Purkinje cell (primary cell): Measurements from ENCODE around the gene CREB3L2. TPM values are rescaled to one million over a fixed set of nuclear protein-coding genes. Genes with fewer than 3 reads are reported as not detected.

Experiments used
- polyA plus RNA-seq: library from polyadenylated mRNA; unstranded; fragments of >200 nt; fragmentation: Nextera tagmentation; gene quantifications from 2 replicates; pipeline ENCODE4 v1.2.1, GENCODE V29; 2014

The CREB3L2 gene
- polyA plus RNA-seq, result 0.42 and 1.8 TPM in 2 replicates

GRCh38 chr7:138001529-138002095, at the start of gene CREB3L2:
CREB3L2 (minus strand) TSS chr7:138002086; CDS start chr7:138001705, 381 bp downstream.

GRCh38 chr7:137846827-137847567, 154.9 kb downstream of the CREB3L2 start, which contains the start of gene DGKI:
DGKI (minus strand) TSS chr7:137846974.

Other genes starting within 250 kb of the CREB3L2 start
- gene DGKI, start 155.1 kb downstream of the CREB3L2 start, polyA plus RNA-seq, result 24.4 and 28.9 TPM in 2 replicates
- gene AKR1D1, start 74.4 kb upstream of the CREB3L2 start, polyA plus RNA-seq, result not detected in 2 replicates